GM19452 (cell line): ENCODE measurements around the gene FOXRED2.
"Not testable (repeated sequence)": the region's sequence is repeated elsewhere in the genome, so short reads cannot be mapped to it uniquely, and the experiment has no call there.

Experiments
- ATAC-seq: cut with Tn5 transposase; IDR thresholded peaks from one replicate; pipeline ENCODE4 v1.9.1; 2021; ENCODE audit not compliant: unreplicated experiment

FOXRED2 gene

GRCh38 chr22:36452250-36452977 lies 54.4 kb downstream of the FOXRED2 start:
- ATAC-seq = no peak

GRCh38 chr22:36450923-36451322 lies 55.9 kb downstream of the FOXRED2 start:
- not testable (repeated sequence) for ATAC-seq

GRCh38 chr22:36449596-36450175 lies 57.2 kb downstream of the FOXRED2 start:
- ATAC-seq = no peak

- ATAC-seq = no peak
Measured at GRCh38 chr22:36447632-36448031, 59.2 kb downstream of the FOXRED2 start.

GRCh38 chr22:36445158-36445668 lies 61.6 kb downstream of the FOXRED2 start:
- ATAC-seq = no peak

GRCh38 chr22:36443198-36443770 lies 63.6 kb downstream of the FOXRED2 start:
- ATAC-seq = no peak

DNA sequence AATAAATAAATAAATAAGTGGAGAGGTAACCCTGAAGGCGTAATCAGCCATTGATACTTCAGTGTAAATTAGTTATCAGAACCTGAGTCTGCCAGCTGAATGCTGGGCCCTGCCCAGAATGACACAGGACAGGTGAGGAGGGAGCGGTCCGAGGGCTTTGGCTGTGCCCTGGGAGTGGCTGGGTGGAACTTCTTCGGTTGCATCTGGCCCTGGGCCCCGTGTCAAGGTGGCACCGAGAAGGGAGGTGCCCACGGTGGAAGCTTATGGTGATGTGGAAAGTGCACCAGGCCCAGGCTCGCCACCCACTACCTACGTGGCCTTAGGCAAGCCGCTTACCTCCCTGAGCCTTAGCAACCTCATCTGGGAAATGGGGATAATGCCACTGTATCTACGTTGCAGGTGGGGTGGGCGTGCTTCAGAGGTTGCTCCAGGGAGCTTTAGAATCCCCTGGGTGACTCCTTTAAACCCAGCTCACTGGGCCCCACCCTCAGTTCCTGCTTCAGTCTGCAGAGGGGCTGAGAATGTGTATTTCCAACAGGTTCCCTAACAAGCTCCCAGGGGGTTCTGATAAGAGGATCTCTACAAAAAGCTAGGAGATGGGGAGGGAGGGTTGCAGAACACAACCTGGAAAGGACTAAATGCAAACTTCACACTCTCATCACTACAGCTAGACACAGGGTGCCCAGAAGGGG lies 64.2 kb downstream of the FOXRED2 start:
- ATAC-seq = no peak

DNA sequence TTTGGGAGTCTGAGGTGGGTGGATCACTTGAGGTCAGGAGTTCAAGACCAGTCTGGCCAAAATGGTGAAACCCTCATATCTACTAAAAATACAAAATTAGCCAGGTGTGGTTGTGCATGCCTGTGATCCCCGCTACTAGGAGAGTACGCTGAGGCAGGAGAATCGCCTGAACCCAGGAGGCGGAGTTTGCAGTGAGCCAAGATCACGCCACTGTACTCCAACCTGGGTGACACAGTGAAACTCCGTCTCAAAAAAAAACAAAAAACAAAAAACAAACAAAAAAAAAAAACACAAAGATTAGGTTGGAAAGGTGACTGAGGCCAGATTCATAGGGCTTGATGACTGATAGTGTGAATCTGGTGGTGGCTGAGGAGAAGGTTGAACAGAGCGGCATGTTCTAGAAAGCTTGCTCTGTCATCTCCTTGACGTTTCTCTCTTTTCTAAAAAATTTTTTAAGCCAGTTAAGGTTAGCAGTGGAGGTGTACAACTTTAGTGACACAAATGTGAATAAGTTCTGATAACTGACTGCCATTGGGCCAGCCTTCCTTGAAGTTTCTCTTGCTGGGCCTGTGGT lies 66.3 kb downstream of the FOXRED2 start:
- ATAC-seq = no peak

DNA sequence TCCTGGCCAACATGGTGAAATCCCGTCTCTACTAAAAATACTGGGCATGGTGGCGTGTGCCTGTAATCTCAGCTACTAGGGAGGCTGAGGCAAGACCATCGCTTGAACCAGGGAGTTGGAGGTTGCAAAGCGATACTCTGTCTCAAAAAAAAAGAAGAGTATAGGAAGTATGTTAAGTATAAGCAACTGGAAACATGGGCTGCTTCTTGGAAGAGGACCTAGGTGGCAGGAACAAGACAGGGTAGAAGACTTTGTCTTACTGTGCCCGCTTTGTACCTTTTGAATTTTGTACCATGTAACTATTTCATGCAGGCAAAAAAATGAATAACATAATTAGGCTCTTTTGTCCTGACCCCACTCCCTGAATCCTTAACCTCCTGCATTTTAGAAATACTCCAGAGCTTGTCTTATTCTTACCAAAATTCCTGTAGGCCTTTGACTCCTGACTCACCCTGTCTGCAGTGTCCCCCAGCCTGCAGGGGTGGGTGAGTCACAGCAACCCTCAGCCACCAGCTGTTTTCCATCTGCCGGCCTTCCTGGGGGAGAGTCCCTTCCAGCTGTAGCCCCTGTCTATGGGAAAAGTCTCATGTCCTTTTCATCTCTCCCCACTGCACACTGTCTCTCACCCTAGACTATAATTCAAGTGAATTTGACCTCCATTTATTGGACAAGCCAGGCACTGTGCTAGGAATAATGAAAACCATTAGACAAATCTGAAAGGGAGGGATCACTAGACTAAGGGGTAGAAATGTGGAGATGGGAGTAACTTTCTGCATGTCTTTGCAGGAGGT lies 67.2 kb downstream of the FOXRED2 start:
- no peak for ATAC-seq
